Putamen (tissue), 1 donor: Measurements from ENCODE around the gene CAMKK1.

Experiments
- DNase-seq: peaks from one replicate; pipeline ENCODE4 v3.0.0-alpha.2; 2016; ENCODE audit warnings: low spot score

CAMKK1 gene

DNA sequence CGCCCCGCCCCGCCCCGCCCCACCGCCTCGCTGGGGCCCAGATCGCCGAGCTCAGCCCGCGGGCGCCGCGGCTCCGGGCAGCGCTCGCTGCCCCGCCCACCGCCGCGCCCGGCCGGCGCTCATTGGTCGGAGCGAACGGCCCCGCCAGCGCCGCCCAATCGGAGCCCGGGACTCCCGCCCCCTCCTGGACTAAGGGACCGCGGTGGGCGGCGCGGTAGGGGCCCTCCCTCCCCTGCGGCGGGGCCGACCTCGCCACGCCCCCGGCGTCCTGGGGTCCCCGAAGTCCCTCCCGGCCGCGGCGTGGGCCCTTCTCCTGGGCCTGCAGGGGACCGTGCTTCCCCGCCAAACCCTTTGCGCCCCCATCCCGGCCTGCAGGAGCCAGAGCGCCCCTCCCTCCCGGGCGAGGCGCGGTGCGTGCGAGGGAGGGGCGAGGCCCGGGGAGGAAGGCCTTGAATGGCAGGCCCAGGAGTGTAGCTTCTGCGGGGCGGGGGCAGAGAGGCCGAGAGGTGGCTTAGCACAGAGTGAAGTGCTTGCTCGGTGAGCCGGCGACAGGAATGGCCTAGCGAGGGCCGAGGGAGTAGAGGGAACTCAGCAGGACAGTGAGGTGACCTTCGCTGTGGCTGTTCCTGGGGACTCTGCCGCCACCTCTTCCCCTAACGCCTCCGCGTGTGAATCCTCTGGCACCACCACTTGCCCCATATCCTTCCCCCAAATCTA is at the start of gene CAMKK1:
Gene CAMKK1 (minus strand): TSS at position 51 of the 717 bp plus-strand sequence. CDS start 7,366 bp downstream, outside the sequence.
- DNase-seq, result peak; percentile 83

DNA sequence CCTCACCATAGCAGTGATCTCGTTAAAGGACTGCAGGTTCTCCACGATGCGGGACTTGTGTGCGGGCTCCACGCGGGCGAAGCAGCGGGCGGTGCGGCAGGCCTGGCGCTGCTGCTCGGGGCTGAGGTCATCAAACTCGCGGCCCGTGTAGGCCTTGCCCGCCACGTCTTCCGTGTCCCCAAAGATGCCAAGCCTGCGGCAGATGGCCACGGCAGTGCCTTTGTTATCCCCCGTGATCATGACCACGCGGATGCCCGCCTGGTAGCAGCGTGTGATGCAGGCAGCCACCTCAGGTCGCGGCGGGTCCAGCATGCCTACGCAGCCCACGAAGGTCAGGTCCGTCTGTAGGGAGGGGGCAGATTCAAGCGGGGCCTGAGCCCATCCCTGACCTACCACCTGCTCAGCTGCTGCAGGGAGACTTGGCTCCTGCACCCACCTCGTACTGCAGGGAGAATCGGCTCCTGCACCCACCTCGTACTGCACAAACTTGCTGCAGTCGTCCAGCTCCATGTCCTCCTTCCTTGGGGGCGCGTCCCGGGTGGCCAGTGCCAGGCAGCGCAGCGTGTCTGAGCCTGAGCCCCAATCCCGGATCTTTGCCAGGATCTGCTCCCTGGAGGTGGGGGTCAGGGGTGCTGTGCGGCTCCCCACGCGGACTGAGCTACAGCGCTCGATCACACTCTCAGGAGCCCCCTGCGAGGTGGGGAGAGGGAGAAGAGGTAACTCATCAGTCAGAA is 48.3 kb upstream of the CAMKK1 start:
- no peak for DNase-seq

DNA sequence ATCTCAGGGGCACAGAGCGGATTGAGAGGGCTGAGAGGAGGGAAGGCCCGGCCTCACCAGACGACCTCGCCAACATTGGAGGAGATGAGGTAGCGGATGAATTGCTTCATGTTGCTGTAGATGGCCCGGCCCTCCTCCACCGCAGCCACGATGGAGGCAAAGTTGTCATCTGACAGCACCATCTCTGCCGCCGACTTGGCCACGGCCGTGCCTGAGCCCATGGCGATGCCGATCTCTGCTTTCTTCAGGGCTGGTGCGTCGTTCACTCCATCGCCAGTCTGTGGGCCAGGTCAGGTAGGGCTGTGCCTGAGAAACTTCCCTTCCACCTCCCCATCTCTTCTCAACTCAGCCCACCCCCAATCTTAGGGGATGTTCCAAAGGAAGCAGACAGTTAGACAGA is 44.5 kb upstream of the CAMKK1 start:
- no peak for DNase-seq

DNA sequence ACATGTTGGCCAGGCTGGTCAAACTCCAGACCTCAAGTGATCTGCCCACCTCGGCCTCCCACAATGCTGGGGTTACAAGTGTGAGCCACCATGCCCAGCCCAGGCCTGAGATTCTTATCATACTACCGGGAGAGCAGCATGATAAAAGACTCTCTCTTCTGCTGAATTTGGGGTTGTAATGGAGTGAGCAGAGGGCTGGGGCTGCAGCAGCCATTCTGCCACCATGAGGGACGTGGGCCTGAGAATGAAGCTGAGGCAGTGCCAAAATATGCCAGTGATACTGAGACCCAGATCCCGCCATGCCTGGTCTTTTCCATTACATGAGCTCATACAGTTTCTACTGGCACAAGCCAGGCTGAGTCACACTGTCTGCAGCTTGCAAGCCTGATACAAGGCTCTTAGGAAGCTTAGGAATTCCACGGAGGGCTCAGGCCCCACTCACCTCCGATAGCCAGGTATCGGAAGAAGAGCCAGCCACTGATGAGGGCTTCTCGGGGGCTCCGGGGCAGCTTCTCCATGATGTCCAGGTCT is 43.0 kb upstream of the CAMKK1 start:
- no peak for DNase-seq

DNA sequence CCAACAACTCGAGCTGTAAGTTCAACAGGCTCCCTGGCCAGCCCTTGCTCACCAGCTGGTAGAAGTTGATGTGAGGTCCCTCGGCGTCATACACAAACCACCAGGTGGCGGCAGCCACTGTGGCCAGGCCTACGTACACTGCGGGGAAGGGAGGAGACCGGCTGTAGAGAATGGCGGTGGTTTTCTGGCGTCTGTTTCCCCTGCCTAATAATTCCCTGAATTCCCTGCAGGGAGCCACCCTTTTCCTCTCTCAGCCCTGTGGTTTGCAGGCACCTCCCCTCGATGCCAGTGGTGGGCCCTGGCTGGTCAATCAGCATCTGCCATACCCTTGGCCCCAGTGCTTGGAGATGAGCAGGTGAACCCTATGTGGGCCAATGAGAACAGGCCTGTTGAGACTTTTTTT is 42.3 kb upstream of the CAMKK1 start:
- DNase-seq, result no peak

DNA sequence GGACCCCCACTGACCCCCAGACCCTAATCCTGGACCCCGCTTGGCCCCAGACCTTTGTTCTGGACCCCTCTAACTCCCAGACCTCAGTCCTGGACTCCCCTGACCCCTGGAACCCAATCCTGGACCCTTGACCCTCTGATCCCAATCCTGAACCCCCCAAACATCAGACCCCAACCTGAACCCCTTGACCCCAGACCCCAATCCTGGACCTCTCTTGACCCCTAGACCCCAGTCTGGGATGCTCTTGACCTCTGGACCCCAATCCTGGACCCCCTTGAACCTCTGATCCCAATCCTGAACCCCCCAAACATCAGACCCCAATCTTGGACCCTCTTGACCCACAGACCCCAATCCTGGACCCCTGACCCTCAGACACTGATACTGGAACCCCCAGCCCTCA is 36.9 kb upstream of the CAMKK1 start:
- DNase-seq, result no peak

DNA sequence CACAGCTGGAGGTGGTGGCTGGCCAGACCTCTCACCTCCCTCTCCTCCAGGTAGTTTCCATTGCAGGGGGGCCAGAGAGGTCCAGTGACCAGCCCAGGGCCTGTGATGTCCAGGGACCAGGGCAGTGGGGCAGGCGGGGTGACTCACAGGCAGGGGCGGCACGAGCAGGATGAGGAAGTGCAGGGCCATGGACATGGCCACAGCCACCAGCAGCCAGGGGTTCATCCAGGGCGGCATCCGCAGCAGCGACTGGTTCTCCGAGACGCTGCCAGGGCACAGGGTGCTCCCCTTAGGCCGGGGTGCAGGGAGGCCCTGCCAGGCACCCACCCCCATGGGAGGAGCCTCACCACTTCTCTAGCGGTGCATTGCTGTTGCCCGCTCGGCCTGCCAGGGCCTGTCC is 36.3 kb upstream of the CAMKK1 start:
- no peak for DNase-seq

DNA sequence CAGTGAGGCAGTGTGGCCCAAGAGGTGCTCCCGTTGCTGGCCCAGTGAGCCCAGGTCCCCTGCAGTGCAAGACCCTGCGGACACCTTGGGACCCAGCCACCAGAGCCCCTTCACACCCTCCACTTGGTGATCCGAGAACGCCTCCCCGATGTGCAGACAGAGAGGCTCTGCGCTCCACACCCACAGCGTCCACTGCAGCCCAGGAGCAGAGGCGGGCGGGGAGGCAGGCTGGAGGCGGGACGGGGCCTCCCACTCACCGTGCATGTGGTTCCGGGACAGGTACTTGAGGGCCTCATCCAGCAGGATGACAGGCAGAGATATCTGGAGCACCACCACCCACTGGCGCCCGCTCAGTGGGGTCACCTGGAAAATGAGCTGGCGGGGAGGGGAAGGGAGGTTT is 35.6 kb upstream of the CAMKK1 start:
- no peak for DNase-seq

DNA sequence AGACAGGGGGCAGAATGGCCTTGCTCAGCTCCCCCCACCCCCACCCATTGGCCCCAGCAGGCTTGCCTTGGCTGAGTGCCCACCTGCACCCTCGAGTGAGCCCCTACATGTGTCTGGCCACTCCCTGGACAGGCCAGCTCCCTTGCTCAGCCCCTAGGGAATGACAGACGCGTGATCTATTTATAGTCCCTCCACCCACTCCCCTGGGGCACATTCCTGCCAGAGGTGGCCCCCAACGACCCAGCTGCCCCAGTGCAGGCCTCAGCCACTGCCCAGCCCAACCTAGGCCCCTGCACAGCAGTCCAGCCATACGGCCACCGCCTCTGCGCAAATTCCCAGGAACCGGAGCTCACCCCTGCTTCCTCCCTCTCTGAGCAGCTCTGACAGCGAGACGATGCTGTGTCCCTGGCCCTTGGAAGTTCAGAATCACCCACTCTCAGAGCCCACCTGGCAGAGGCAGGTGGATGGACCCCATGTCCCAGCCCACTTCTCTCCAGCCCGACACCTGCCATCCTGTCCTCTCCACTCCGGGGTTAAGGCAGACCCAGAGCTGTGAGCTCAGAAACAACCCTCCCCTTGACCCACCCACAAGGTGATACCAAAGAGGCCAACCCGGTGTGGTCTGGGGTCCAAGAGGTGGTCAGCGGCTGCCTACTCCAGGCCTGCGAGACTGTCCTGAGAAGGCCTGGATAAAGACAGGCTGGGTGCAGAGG is 34.9 kb upstream of the CAMKK1 start:
- DNase-seq, result no peak

DNA sequence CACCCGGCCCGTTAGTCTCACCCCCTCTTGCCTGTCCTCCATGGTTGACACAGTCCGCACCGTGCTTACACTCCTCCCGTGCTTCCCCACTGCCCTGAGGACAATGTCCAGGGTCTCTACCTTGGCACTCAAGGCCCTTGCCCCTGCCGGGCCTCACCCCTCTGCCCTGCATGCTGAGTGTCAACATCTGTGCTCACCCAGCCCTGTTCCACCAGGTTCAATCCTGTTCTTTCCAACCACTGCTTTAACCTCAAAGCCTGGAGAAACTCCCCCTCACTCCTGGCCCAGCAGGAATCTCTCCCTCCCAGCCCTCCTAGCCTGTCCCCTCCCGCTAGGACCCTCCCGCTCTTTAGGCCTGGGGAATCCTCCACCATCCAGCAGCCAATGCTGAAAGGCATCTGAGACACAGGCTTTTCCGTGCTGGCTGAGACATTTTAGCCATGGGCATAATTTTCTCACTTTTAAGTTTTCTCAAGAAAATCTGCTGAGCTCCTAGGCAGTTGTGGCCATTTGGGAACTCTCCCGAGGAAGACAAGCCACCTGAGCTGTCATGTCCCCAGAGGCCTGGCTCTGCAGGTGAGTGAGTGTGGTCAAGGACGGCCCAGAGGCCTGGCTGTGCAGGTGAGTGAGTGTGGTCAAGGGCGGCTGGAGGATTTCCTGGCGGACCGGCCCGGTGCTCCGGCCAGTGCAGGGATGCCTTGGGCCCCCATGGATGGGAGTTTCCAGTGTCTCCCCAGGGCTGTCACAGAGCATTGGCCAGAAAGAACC is 34.2 kb upstream of the CAMKK1 start:
- no peak for DNase-seq

DNA sequence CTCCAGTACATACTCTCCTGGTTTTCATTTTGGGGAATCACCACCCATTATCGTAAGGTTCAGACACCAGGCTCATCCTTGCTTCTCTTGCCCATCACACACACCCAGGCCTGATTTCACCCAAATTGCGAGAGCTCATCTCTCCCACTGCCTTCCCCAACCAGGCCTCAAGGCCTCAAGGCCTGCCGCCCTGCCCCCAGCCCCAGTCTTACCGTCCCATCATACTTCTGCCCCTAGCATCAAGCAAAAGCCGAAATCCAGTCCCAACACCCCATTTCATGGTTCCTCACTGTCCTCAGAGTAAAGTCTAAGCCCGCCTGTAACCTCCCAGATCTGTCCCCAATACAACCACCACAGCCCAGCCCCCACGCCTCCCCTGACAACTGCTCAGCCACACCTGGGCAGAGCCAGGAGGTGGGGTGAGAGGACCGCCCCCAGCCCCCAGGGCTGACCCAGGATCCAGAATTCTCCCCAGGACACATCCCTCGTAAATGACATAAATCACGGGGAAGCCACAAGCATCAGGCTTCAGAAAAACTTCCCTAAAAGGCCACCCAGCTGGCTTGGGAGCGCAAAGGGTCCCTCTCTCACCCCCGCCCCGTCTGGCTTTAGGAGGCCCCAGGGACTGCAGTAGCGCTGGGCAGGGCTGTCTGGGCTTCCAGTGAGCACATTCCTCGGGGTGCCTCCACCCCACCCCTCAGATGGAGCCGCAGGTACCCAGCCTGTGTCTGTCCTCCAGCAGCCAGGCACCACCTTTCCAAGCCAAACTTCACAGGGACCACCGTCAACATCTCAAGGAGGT is 33.0 kb upstream of the CAMKK1 start:
- no peak for DNase-seq

DNA sequence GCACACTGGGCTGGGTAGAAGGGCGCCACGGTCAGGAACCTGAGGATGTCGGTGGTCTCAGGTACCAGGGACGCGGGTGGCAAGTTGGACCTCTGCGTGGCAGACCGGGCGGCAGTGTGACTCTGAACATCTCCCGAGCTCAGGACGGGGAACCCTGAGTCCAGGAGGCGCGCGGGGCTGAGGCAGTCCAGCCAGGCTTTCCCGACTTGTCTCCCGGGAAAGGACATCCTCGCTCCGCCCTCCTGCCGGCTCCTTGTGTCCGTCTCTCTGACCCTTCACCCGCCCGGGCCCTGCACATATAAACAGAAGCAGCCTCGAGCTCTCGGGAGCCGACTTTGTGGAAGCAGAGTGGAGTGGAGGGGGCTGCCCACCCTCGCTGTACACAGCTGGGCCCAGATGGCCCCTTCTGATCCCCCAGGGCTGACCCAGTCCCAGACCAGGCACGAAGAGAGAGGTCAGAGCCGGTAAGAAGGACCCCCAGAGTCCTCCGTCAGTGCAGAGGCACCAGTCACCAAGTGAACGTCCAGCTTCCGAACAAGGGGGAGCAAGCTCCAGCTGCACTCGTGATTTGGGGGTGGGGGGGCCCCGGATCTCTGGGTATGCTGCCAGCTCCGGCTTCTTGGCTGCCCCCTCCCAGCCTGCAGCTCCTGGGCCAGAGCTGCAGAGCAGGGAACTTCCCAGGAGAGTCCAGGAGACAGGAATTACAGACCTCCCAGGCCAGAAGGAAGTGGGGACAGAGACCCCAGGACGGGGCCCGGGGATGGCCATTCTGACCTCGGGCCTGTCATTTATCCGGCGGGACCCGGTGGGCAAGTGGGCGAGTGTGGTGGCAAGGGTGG is 31.9 kb upstream of the CAMKK1 start:
- no peak for DNase-seq

DNA sequence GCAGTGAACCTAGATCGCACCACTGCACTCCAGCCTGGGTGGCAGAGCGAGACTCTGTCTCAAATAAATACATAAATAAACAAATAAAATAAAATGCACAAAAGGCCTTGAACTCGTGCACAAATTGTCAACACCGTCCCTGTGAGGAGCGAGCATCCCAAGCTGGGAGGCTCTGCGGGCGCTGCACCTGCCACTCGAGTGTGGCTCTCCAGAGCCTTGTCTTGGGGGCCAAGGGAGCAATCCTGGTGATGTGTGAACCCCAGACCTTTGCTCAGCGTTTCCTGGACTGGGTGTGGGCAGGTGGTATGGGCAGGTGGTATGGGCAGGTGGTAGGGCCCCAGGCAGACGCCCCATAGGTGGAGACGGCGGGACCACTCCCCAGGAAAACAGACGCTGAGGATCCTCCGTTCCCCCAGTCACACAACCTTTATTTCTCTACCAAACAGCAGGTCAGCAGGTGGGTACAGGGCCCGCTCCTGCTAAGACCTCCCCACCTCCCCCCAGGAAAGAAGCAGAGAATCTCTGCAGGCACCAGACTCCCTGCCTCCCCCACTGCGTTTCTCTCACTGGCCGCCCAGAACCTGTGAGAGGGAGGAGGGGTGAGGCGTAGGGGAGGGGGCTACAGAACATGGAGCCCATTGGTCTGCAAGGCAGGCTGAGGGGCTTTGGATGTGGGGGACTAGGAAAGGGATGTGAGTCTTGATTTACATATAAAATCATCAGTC is 30.8 kb upstream of the CAMKK1 start:
- DNase-seq, result no peak

DNA sequence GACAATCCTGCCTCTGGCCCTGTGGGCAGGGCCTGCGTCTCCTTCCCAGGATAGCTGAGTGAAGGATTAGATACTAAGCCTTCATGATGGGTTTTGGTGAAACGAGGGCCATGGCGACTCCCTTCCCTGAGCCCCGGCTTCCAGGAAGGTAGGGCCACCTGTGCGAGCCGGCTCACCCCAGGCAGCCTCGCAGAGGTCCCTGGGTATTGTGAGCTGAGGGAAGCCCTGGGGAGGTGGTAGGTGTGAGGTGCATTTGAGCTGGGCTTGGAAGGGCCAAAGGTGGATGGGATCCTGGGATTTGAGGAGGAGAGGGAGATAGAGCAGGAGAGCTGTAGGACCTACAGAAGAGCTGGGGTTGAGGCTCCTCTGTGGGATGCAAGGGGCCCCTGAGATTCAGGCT is 29.9 kb upstream of the CAMKK1 start:
- no peak for DNase-seq

DNA sequence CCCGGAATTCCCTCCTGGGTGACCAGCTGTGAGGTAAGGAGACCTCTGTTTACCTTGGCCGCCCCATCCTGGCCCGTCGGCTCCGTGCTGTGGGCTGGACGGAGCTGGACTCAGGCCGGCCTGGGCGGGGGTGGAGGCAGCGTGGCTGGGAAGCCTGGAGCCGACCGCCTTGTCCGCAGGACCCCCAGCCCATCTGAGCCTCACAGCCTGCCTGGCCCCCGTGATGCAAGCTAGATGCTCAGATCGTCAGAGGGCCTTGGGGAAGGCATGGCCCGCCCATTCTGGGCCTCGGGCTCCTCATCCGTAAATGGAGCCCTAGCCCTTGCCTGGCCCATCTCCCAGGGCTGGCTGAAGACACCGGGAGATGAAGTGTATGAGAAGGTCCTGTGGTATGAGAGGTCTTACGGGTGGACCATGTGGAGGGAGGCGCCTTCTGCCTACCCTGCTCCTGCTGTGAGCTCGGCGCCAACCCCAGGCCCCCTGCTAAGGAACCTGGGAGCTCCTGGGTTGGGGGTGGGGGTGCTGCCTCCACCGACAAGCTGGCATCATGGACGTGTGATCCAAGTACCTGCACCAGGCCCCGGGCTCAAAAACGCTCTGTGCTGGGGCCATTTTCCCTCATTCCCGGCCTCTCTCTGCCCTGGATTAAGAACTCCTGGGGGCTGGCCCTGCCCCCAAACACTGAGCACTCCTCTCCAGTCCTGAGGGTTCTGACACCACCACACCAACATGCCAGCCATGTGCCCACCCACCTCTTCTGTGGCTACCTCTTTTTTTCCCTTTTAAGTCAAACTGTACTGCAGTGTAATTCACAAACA is 28.9 kb upstream of the CAMKK1 start:
- DNase-seq, result no peak

DNA sequence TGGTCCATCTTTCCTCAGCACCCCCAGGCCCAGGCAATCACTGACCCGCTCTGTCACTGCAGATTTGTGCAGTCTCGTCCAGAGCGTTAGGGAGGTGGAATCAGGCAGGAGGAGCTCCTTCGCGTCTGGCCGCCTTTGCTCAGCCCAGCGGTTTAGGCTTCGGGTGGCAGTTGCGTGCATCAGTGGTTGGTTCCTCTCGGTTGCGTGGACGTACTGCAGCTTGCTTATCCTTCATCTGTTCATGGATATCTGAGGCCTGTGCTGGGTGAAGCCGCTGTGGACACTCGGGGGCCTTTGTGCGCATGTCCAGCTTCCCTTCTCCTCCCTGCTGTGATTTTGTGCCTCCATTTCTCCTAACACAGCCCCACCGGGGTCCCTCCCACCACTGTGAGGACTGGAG is 28.2 kb upstream of the CAMKK1 start:
- DNase-seq, result no peak

DNA sequence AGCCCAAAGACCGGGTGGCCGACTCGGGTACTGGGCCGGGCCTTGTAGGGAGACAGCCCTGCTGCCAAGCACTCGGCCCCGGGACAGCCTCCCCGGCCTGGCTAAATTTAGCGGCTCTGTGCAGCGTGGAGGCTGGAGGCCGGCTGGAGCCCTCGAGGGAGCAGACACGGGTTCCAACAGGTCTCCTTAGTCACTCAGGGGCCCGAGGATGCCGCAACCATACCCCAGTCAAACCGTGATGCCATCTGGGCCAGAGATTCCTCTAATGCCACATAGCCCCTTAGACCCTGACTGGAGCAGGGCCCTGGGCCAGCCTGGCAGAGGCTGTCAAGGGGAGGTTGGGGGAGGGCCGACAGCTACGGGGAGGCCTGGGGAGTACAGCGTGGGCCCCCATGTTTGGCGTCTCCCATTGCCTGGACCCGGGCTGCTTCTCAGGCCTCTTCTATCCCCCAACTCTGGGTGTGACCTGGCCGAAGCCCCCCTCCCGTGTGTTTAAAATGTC is 26.3 kb upstream of the CAMKK1 start:
- DNase-seq, result no peak

DNA sequence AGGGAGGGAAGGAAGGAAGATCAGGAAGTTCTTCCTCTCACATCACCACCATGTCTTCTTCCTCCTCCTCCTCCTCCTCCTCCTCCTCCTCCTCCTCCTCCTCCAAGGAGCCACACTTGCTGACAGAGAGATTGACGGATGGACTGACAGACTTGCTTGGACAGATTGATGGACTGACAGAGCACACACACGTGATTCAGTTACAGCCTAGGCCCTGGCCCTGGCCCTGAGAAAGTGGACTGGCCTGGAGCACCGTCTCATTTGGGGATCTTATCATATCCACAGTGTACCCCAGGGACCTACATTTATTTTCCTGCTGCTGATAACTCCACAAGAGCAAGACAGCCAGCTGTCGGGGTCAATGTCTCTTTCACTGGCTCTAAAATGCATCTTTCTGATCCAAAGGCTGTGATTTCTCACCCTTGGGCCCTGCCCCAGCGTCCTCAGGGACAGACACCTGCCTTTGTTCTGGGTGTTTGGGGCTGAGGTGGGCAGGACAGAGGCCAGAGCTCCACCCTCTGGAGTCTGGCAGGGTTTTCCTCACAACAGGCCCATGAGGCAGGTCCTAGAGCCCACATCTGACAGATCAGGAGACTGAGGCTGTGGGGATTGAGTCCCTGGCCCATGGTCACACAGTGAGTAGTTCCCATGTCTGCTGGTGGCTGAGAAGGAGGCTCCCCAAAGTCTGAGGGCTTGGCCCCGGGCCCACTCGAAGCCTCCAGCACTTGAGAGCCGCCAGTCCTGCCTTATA is 25.7 kb upstream of the CAMKK1 start:
- no peak for DNase-seq
